MM.1S (cell line): ENCODE data around the gene DHCR7.

Experiments
- CTCF ChIP-seq: fragments of 300-600 bp; sonication (generic); IDR thresholded peaks from 2 replicates; pipeline ENCODE4 v1.5.1; 2016; ENCODE audit warnings: antibody characterized with exemption, low read length, mixed read lengths
- EZH2 ChIP-seq: fragments of 300-600 bp; sonication (generic); optimal IDR thresholded peaks from 2 replicates; pipeline ENCODE3; 2017; ENCODE audit warnings: low read depth, mild to moderate bottlenecking, antibody characterized with exemption, low read length, mixed read lengths

GRCh38 chr11:71448257-71449171 is at the start of gene DHCR7:
- no peak for TF ChIP-seq CTCF
- no peak for TF ChIP-seq EZH2
